Liver (tissue), 9 donors: Measurements from ENCODE around the gene AFAP1L2. TPM values are rescaled to one million over a fixed set of nuclear protein-coding genes. Genes with fewer than 3 reads are reported as not detected.

Experiments used
- DNase-seq: peaks from one replicate; pipeline ENCODE4 v3.0.0-alpha.2; 2017; ENCODE audit warnings: low spot score
- H3K27ac ChIP-seq, 2 donors: one replicate each; pipeline ENCODE4 v1.7.0; 2013; ENCODE audit warnings: inconsistent platforms in 2 of 2, low read length in 2 of 2, control low read depth in 1 of 2, low read depth in 1 of 2, mild to moderate bottlenecking in 1 of 2
- H3K27me3 ChIP-seq, 4 donors: one replicate each; pipeline versions ENCODE4 v1.6.1 to v1.7.0; 2013; ENCODE audit warnings: low read length in 3 of 4, inconsistent platforms in 1 of 4, mild to moderate bottlenecking in 1 of 4, moderate library complexity in 1 of 4; ENCODE audit not compliant: control insufficient read depth in 4 of 4, insufficient read depth in 4 of 4
- H3K36me3 ChIP-seq, 4 donors: one replicate each; pipeline versions ENCODE4 v1.6.1 to v1.7.0; 2013; ENCODE audit warnings: low read length in 3 of 4, mild to moderate bottlenecking in 3 of 4, low read depth in 1 of 4, moderate library complexity in 1 of 4; ENCODE audit not compliant: control insufficient read depth in 4 of 4, insufficient read depth in 3 of 4
- H3K4me1 ChIP-seq, 4 donors: one replicate each; pipeline versions ENCODE4 v1.6.1 to v1.7.0; 2013; ENCODE audit warnings: low read length in 3 of 4, mild to moderate bottlenecking in 3 of 4, moderate library complexity in 1 of 4; ENCODE audit not compliant: control insufficient read depth in 4 of 4, insufficient read depth in 4 of 4
- H3K4me3 ChIP-seq, 3 donors: one replicate each; pipeline versions ENCODE4 v1.6.1 to v1.7.0; 2013; ENCODE audit warnings: low read length in 3 of 3, control low read depth in 1 of 3, low read depth in 1 of 3, mild to moderate bottlenecking in 1 of 3
- H3K9ac ChIP-seq, 2 donors: one replicate each; pipeline ENCODE4 v1.7.0; 2013; ENCODE audit warnings: low read length in 2 of 2, mild to moderate bottlenecking in 2 of 2, moderate library complexity in 2 of 2, control low read depth in 1 of 2, low read depth in 1 of 2
- H3K9me3 ChIP-seq, 4 donors: one replicate each; pipeline versions ENCODE4 v1.6.1 to v1.7.0; 2013; ENCODE audit warnings: low read length in 3 of 4; ENCODE audit not compliant: control insufficient read depth in 4 of 4
- ATF3 ChIP-seq: IDR thresholded peaks from 2 replicates; pipeline ENCODE4 v1.6.1; 2016; ENCODE audit warnings: antibody characterized with exemption
- CTCF ChIP-seq: fragments of 150-350 bp; IDR thresholded peaks from 2 replicates; pipeline ENCODE4 v1.5.1; 2017; ENCODE audit warnings: improper control_type of control experiment, low read depth, low read length; ENCODE audit not compliant: missing input control
- EGR1 ChIP-seq, 2 donors: IDR thresholded peaks; 2 replicates each; pipeline ENCODE4 v1.6.1; 2016 to 2018; ENCODE audit warnings: antibody characterized with exemption in 2 of 2, low read depth in 2 of 2
- FOXA1 ChIP-seq: IDR thresholded peaks from 2 replicates; pipeline ENCODE4 v1.6.1; 2016; ENCODE audit warnings: antibody characterized with exemption
- FOXA2 ChIP-seq: IDR thresholded peaks from 2 replicates; pipeline ENCODE4 v1.6.1; 2016; ENCODE audit warnings: antibody characterized with exemption
- GABPA ChIP-seq, 2 donors: IDR thresholded peaks in 1 of 2; conservative IDR thresholded peaks in 1 of 2; 2 replicates each; pipeline ENCODE4 v1.6.1; 2016; ENCODE audit warnings: antibody characterized with exemption in 2 of 2, mild to moderate bottlenecking in 1 of 2, moderate library complexity in 1 of 2
- HNF4G ChIP-seq: IDR thresholded peaks from 2 replicates; pipeline ENCODE4 v1.6.1; 2016; ENCODE audit warnings: antibody characterized with exemption
- JUND ChIP-seq, 2 donors: IDR thresholded peaks; 2 replicates each; pipeline ENCODE4 v1.6.1; 2016; ENCODE audit warnings: antibody characterized with exemption in 2 of 2
- MAX ChIP-seq: IDR thresholded peaks from 2 replicates; pipeline ENCODE4 v1.6.1; 2016; ENCODE audit warnings: antibody characterized with exemption
- NR2F2 ChIP-seq: IDR thresholded peaks from 2 replicates; pipeline ENCODE4 v1.6.1; 2016; ENCODE audit warnings: antibody characterized with exemption
- RAD21 ChIP-seq, 2 donors: IDR thresholded peaks; 2 replicates each; pipeline ENCODE4 v1.6.1; 2016; ENCODE audit warnings: antibody characterized with exemption in 2 of 2, mild to moderate bottlenecking in 2 of 2
- REST ChIP-seq: IDR thresholded peaks from 2 replicates; pipeline ENCODE4 v1.6.1; 2016; ENCODE audit warnings: antibody characterized with exemption, mild to moderate bottlenecking
- RXRA ChIP-seq, 2 donors: IDR thresholded peaks; 2 replicates each; pipeline ENCODE4 v1.6.1; 2017 to 2018; ENCODE audit warnings: antibody characterized with exemption in 2 of 2, mild to moderate bottlenecking in 1 of 2
- YY1 ChIP-seq: IDR thresholded peaks from 2 replicates; pipeline ENCODE4 v1.6.1; 2016; ENCODE audit warnings: antibody characterized with exemption, mild to moderate bottlenecking
- ZBTB33 ChIP-seq: IDR thresholded peaks from 2 replicates; pipeline ENCODE4 v1.6.1; 2016; ENCODE audit warnings: antibody characterized with exemption
- WGBS: extraction: QIAGEN DNeasy Blood & Tissue Kit; methylation state at CpG from one replicate; pipeline ENCODE4 v1.1.7; 2013; 5-methylcytosine and 5-hydroxymethylcytosine counted together
- polyA plus RNA-seq, 2 donors: library from polyadenylated mRNA; stranded (reverse) in 1 of 2; unstranded in 1 of 2; fragments of 200-250 nt in 1 of 2; fragments of >200 nt in 1 of 2; fragmentation: Nextera tagmentation in 1 of 2; extraction: Ambion mirVana in 1 of 2; gene quantifications; one replicate each; pipeline versions ENCODE4 v1.2.1 to v1.2.3, GENCODE V29; 2013 to 2015
- total RNA-seq, 2 donors: library from RNA; depleted of rRNA; stranded (reverse); fragments of >200 nt; gene quantifications; one replicate each; pipeline ENCODE4 v1.2.3, GENCODE V29; 2014
- donor health status: healthy.
- donor health status: healthy.
- donor health status: healthy.
- donor health status: healthy.
- donor health status: healthy.

Gene AFAP1L2
- total and polyA plus RNA-seq, 4 donors, result 0.53 to 1.8 (median 1.3) TPM

GRCh38 chr10:114379631-114380041, 24.7 kb downstream of the AFAP1L2 start:
- H3K4me3 ChIP-seq, result no peak overlapping the region
- no peaks in the 10 kb centered on the region for H3K36me3 ChIP-seq
- DNase-seq, result no peak
- peaks cover 0 to 2% (median 0%) of the 10 kb centered on the region in 4 donors for H3K9me3 ChIP-seq
- H3K4me1 ChIP-seq, result no peaks in the 10 kb centered on the region
- 62% methylated on average over 4 of the region's 4 CpGs for WGBS
- no peak overlapping the region for H3K27ac ChIP-seq
- TF ChIP-seq REST (no peak), JUND (IDR thresholded peaks at IDR 0.05) (no peak), MAX (no peak), ZBTB33 (no peak), FOXA1 (no peak), NR2F2 (no peak), CTCF (no peak), HNF4G (no peak), FOXA2 (no peak), RAD21 (IDR thresholded peaks at IDR 0.05) (no peak), RXRA (IDR thresholded peaks at IDR 0.05) (no peak), GABPA (IDR thresholded peaks at IDR 0.05 in 1 of 2, conservative IDR thresholded peaks at IDR 0.05 in 1 of 2) (no peak), YY1 (no peak), EGR1 (IDR thresholded peaks at IDR 0.05; ENCODE audit: low read depth in 2 of 2) (no peak)
- H3K9ac ChIP-seq, result no peak overlapping the region
- peaks cover 0 to 4% (median 0%) of the 10 kb centered on the region in 4 donors for H3K27me3 ChIP-seq

GRCh38 chr10:114376523-114376922, 27.8 kb downstream of the AFAP1L2 start:
- H3K36me3 ChIP-seq, result no peaks in the 10 kb centered on the region
- H3K9me3 ChIP-seq, result peaks cover 0 to 2% (median 0%) of the 10 kb centered on the region in 4 donors
- DNase-seq, result no peak
- H3K4me3 ChIP-seq, result no peak overlapping the region
- no peak for TF ChIP-seq EGR1 (IDR thresholded peaks at IDR 0.05; ENCODE audit: low read depth in 2 of 2)
- no peak for TF ChIP-seq ATF3
- no peak for TF ChIP-seq FOXA1
- TF ChIP-seq CTCF, result no peak
- TF ChIP-seq MAX, result no peak
- no peak for TF ChIP-seq REST
- TF ChIP-seq RAD21 (IDR thresholded peaks at IDR 0.05), result no peak
- peaks cover 0 to 4% (median 0%) of the 10 kb centered on the region in 4 donors for H3K27me3 ChIP-seq
- no peak overlapping the region for H3K9ac ChIP-seq
- 93% methylated on average over 2 of the region's 2 CpGs for WGBS
- no peaks in the 10 kb centered on the region for H3K4me1 ChIP-seq
- H3K27ac ChIP-seq, result no peak overlapping the region
